Head of caudate nucleus (tissue), 42 donors: Measurements from ENCODE around the gene SECTM1.
"Not testable (repeated sequence)": the region's sequence is repeated elsewhere in the genome, so short reads cannot be mapped to it uniquely, and the experiment has no call there.

Experiments
- DNase-seq, 42 donors: peaks; one replicate each; pipeline versions ENCODE4 v3.0.0 to v3.0.0-alpha.2; 2020 to 2021; ENCODE audit warnings: mixed read lengths in 7 of 42
- intact Hi-C: fragments of 100-400 bp; cut with DNase I; formaldehyde crosslinking; loops from one replicate; pipeline ENCODE4 v1.15.0; 2022

Gene SECTM1

DNA sequence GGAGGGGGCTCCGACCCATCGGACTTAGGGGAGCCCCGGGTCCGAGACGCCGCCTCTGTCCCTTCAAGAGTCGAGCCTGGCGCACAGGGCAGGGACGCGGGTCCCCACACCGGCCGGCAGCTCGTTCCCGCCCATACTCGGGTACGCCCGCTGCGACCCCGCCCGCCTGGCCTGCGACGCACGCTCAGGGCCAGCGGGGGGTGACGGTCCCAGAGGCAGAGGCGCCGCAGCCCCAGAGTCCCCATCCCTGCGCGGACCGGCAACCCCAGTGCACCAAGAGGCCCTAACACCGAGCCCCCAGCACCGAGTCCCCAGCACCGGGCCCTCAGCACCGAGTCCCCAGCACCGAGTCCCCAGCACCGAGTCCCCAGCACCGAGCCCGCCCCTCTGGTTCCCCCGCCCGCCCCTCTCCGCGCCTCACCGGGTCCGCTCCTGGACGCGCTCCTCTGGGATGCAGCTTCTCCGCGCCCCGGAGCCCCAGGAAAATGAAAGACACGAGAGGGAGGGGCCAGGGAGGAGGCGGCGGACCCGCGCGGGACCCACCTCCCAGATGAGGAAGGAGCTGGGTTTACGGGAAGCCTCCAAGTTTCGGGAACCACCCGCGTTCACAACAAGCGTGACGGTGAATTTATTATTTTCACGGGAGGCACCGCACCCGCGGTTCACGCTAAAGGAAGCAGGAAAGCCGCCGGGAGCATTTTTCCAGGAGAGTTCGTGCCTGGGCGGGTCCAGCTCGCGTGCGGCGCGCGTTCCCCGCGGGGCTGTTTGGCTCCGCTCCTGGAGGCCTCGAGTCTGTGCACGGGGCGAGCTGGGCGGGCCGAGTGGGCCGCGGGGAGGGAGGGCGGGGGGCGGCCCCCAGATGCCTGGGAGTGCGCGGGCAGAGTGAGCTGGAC is at the start of gene SECTM1:
TSS of gene SECTM1 (minus strand) at position 488 of the 893 bp plus-strand sequence. CDS start 6,526 bp downstream, outside the sequence.
- DNase-seq = peak in 15 of 42 donors; percentile 3 to 52 (median 29)
- intact Hi-C loops = no loop called here

DNA sequence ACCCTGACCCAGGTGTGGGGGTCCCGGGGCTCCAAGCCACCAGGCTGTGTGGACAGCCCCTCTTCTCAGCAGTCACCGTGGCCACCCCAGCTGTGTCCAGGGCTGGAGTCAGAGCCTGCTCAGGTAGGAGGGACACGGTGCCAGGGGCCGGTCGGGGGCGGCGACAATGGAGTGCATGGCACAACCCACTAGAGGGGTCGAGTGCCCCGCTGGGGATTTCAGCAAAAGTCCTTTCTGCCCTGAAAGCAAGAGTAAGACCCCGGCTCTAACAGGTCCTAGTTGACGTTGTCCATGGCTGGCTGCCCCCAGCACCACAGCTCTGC is 49.3 kb upstream of the SECTM1 start:
- intact Hi-C loops = no loop called here
- no peak for DNase-seq

DNA sequence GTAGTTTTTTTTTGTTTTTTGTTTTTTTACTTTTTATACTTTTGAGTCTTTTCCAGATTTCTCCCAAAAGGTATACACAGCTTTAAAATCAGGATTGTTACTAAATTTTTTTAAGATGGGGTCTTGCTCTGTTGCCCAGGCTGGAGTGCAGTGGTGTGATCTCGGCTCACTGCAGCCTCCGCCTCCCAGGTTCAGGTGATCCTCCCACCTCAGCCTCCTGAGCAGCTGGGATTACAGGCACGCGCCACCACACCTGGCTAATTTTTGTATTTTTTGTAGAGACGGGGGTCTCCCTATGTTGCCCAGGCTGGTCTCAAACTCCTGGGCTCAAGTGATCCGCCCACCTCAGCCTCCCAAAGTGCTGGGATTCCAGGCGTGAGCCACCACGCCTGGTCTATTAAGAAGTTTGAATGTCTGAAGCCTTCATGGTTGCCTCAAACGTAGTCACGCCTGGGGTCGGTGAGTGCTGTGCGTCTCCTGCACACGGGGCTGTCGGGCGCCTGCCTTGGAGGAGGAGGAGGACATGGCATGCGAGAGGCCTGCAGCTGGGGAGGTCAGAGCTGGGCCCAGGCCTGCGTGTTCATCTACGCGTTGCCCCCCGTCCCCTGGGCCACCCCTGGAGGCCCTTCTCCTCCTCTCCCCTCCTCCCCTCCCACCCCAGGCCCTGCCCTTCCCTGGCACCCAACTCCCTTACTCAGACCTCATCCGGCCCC is 48.8 kb upstream of the SECTM1 start:
- intact Hi-C loops, DNase-seq: not testable (repeated sequence)

DNA sequence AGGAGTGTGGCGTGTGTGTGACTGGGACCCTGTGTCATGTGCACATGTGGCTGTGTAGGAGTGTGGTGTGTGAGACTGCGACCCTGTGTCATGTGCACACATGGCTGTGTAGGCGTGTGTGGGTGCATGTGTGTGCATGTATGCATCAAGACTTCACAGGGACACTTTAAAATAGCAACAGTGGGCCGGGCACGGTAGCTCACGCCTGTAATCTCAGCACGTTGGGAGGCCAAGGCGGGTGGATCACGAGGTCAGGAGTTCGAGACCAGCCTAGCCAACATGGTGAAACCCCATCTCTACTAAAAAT is 48.1 kb upstream of the SECTM1 start:
- intact Hi-C loops, DNase-seq: not testable (repeated sequence)

DNA sequence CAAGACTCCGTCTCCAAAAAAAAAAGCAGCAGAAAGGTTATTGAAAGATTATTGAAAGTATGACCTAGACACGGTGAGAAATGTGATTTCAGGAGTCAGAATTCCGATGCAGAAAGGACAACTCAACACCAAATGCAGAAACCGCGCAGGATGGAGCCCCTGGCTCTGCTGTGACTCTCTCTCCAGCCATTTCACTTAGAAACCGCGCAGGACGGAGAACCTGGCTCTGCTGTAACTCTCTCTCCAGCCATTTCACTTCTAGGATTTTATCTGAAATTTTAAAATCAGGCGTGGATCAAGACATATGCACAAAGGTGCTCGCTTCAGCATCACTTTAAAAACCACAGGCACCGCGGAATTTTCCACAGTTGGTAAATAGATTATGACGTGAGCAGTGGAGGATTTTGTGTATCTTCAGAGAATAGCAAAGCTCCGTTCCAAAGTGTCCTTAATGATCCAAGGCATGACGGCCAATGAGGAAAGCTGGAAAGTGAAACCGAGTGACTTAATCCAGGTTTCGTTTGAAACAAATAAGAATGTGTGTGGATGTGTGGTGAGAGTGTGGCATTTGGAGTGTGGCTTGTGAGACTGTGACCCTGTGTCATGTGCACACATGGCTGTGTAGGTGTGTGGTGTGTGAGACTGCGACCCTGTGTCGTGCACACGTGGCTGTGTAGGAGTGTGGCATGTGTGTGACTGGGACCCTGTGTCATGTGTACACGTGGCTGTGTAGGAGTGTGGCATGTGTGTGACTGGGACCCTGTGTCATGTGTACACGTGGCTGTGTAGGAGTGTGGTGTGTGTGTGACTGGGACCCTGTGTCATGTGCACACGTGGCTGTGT is 47.5 kb upstream of the SECTM1 start:
- no peak for DNase-seq
- intact Hi-C loops = no loop called here

- no peak for DNase-seq
- intact Hi-C loops = no loop called here
Observed at GRCh38 chr17:82378741-82379021, 45.1 kb upstream of the SECTM1 start.

DNA sequence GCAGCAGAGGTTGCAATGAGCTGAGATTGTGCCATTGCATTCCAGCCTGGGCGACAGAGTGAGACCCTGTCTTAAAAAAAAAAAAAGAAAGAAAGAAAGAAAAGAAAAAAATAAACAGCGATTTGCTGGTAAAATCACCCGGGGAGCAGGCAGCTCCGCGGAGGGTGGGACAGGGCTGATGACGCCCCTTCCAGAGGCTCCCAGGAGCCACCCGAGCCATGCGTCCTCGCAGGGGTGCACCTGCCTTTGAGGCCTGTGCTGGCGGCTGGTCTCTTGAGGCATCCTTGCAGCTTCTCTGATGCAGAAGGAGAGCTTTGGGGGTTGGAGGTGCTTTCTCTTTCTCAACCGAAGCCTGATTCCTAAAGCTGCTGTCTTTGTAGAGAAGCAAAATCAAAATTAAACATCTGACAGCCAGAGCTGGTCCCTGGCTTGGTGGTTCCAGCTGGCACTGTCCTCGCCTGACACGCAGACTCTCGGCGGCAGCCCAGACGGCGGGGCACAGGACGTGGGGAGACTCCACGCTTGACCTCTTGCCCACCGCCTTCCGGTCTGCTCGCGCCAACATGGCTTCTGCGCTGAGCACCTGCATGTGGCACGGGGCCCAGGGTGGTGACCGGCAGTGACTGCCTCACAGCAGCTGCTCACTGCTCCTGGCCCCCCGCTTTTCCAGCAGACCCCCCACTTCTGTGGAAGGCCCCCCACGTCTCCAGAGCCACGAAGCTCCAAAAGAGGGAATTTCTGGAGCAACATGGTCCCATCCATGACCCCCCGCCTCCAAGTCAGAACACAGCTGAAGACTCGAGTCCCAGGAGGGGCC is 44.6 kb upstream of the SECTM1 start:
- intact Hi-C loops = no loop called here
- DNase-seq = no peak

GRCh38 chr17:82377294-82377693 is 43.7 kb upstream of the SECTM1 start:
- intact Hi-C loops, DNase-seq: not testable (repeated sequence)

DNA sequence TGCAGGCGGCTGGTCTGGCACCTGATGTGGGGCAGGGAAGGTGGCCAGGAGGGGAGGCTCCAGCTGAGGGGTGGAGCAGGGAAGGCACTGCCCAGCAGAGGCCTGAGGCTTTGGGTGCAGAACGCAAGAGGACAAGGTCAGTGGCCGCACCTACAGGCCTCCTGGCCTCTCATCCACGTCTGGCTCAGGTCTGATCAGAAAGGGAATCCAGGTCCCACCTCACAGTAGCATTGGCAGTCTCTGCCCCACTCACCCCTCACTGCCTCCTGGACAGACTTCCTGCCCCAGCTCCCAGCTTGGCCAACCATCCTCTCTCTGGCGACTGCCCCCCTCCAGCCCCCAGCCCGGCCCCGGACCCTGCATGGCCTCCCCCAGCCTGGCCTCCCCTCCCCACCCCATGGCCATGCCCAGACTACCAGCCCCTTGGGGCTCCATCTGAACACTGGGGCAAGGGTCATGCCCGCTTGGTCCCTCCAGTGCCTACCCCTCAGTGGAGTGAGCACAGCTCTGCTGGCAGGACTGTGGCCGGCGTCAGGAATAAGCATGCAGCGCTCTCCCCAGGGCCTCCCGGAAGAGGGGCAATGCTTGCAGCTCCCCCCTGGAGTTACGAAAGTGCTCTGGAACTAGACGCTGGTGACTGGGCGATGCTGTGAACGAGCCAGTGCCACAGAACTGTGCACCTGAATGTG is 42.6 kb upstream of the SECTM1 start:
- intact Hi-C loops = no loop called here

DNA sequence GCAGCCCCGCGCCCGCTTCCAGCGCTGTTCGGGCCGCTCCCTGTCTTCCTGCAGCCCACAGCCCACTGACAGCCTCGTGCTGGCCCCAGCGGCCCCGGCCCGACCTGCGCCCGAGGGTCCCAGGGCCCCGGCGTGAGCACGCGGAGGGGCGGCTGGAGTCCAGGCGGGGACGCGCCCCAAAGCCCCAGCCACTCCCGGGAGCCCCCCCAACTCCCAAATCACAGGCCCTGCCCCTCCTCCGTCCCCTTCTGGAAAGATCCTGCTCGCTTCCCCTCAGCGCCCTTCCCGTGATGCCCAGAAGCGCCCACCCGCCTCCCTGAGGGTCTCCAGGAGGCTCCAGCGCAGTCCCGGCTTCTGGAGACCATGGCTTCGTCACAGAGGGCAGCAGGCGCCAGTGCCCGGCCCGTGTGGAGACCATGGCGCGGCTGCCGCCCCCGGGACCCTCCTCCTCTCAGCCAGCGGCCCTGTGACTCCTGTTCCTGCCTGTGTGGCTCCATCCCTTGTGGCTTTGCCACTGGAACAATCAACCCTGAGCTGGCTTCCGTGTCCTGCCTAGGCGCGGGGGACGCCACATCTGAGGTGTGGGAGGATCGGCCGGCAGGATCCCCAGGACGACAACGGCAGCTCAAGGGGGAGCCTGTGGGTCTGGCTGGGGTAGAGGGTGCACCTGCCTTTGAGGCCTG is 41.9 kb upstream of the SECTM1 start:
- intact Hi-C loops = no loop called here
- DNase-seq = no peak

More for the DNA sequence above, 42.6 kb upstream of the SECTM1 start:
- no peak for DNase-seq

- intact Hi-C loops = no loop called here
- DNase-seq = no peak
Observed at GRCh38 chr17:82374626-82375331, 41.2 kb upstream of the SECTM1 start.

GRCh38 chr17:82373731-82374625 is 40.4 kb upstream of the SECTM1 start:
- DNase-seq = no peak
- intact Hi-C loops = no loop called here

DNA sequence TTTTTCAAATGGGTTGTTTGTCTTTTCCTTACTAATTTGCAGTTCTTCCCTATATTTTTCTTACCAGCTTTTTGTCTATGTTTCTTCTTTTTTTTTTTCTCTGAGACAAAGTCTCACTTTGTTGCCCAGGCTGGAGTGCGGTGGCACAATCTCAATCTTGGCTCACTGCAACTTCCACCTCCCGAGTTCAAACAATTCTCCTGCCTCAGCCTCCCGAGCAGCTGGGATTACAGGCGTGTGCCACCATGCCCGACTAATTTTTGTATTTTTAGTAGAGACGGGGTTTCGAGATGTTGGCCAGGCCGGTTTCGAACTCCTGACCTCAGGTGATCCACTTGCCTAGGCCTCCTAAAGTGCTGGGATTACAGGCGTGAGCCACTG is 39.5 kb upstream of the SECTM1 start:
- DNase-seq, intact Hi-C loops: not testable (repeated sequence)

GRCh38 chr17:82372249-82373071 is 38.9 kb upstream of the SECTM1 start:
- no peak for DNase-seq
- intact Hi-C loops = no loop called here
